SU-DHL-6 (cell line): ENCODE data around the gene RAP1A.
"Not testable (repeated sequence)": the region's sequence is repeated elsewhere in the genome, so short reads cannot be mapped to it uniquely, and the experiment has no call there.

Experiments used
- H2AFZ ChIP-seq: fragments of 200-600 bp; sonication (generic); 2 replicates; pipeline ENCODE4 v1.6.1; 2014; ENCODE audit warnings: low read depth, mild to moderate bottlenecking, moderate library complexity, mixed read lengths, antibody characterized with exemption, low read length; ENCODE audit not compliant: severe bottlenecking
- H3F3A ChIP-seq: fragments of 200-600 bp; shearing (Covaris generic); 2 replicates; pipeline ENCODE4 v1.6.0; 2016; ENCODE audit warnings: antibody characterized with exemption, mild to moderate bottlenecking; ENCODE audit not compliant: insufficient read depth
- H3K27ac ChIP-seq: fragments of 200-600 bp; sonication (generic); 2 replicates; pipeline ENCODE4 v1.5.1; 2016; ENCODE audit warnings: low read depth, mild to moderate bottlenecking, low read length, moderate library complexity, mixed read lengths
- H3K27me3 ChIP-seq: fragments of 200-600 bp; sonication (generic), shearing (Covaris generic); 2 replicates; pipeline ENCODE4 v1.6.0; 2014; ENCODE audit warnings: mild to moderate bottlenecking, low read length
- H3K36me3 ChIP-seq: fragments of 200-600 bp; sonication (generic); 2 replicates; pipeline ENCODE4 v1.6.1; 2014; ENCODE audit warnings: mild to moderate bottlenecking, low read length, mixed read lengths
- H3K4me2 ChIP-seq: fragments of 300-600, 200-600 bp; shearing (Covaris generic), sonication (generic); 2 replicates; pipeline ENCODE4 v1.6.0; 2014; ENCODE audit warnings: low read length, low read depth, mild to moderate bottlenecking; ENCODE audit not compliant: poor library complexity, severe bottlenecking
- H3K4me3 ChIP-seq: fragments of 200-600 bp; sonication (generic); 2 replicates; pipeline ENCODE4 v1.5.1; 2014; ENCODE audit warnings: antibody characterized with exemption, low read length, mild to moderate bottlenecking, mixed read lengths; ENCODE audit not compliant: insufficient read depth, poor library complexity, severe bottlenecking
- H3K79me2 ChIP-seq: fragments of 200-600 bp; sonication (generic); 2 replicates; pipeline ENCODE4 v1.6.1; 2014; ENCODE audit warnings: mild to moderate bottlenecking, low read length, moderate library complexity; ENCODE audit not compliant: insufficient read depth
- H3K9ac ChIP-seq: fragments of 200-600 bp; sonication (generic); 2 replicates; pipeline ENCODE4 v1.7.0; 2014; ENCODE audit warnings: mild to moderate bottlenecking, low read length
- H3K9me2 ChIP-seq: fragments of 200-600 bp; sonication (generic); replicated peaks from 2 replicates; pipeline ENCODE4 v1.6.1; 2014; ENCODE audit warnings: low read length; ENCODE audit not compliant: insufficient read depth
- H3K9me3 ChIP-seq: fragments of 200-600 bp; sonication (generic); 2 replicates; pipeline ENCODE4 v1.6.1; 2014; ENCODE audit warnings: low read length, mixed read lengths; ENCODE audit not compliant: insufficient read depth
- H4K20me1 ChIP-seq: fragments of 200-600 bp; sonication (generic); 2 replicates; pipeline ENCODE4 v1.6.1; 2014; ENCODE audit warnings: low read depth, mild to moderate bottlenecking, antibody characterized with exemption, low read length, moderate library complexity, mixed read lengths
- EZH2phosphoT487 ChIP-seq: fragments of 200-600 bp; sonication (generic), shearing (Covaris generic); conservative IDR thresholded peaks from 2 replicates; pipeline ENCODE4 v1.6.1; 2018; ENCODE audit warnings: mild to moderate bottlenecking, antibody characterized with exemption, low read length, moderate library complexity, mixed read lengths
- TF ChIP-seq, protein P1 (sequence below): fragments of 200-600 bp; sonication (generic); IDR thresholded peaks from one replicate; pipeline ENCODE4 v1.5.1; 2017; ENCODE audit warnings: antibody characterized with exemption, mild to moderate bottlenecking, low read length, moderate library complexity; ENCODE audit not compliant: insufficient read depth, poor library complexity, severe bottlenecking

The RAP1A gene

DNA sequence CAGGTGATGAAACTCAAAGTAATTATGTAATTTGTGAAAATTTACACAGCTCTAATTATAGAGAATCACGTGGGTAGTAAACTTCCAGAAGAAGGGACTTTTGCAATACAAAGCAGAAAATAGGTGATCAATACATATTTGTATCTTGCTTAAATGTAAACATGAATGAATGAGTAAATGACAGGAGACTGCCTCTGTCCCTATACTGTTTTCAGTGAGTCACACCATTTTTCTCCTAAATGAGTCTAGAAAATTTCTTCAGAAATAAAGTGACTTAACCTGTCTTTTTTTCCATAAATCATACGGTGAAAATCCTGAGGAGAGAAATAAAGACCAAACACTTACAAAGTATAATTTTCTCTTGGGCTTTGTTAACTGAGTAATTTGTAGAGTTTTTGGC is 11.9 kb downstream of the RAP1A start:
- H3K79me2 ChIP-seq, result peaks cover 99% of the 10 kb centered on the region
- H3K9ac ChIP-seq, result no peak overlapping the region
- no peak overlapping the region for H3K27ac ChIP-seq
- no peaks in the 10 kb centered on the region for H3K9me3 ChIP-seq
- H3K4me2 ChIP-seq, result no peak overlapping the region
- peaks cover 14% of the 10 kb centered on the region; the same call in 1 of the 2 replicates for H3F3A ChIP-seq
- TF ChIP-seq, protein P1, sequence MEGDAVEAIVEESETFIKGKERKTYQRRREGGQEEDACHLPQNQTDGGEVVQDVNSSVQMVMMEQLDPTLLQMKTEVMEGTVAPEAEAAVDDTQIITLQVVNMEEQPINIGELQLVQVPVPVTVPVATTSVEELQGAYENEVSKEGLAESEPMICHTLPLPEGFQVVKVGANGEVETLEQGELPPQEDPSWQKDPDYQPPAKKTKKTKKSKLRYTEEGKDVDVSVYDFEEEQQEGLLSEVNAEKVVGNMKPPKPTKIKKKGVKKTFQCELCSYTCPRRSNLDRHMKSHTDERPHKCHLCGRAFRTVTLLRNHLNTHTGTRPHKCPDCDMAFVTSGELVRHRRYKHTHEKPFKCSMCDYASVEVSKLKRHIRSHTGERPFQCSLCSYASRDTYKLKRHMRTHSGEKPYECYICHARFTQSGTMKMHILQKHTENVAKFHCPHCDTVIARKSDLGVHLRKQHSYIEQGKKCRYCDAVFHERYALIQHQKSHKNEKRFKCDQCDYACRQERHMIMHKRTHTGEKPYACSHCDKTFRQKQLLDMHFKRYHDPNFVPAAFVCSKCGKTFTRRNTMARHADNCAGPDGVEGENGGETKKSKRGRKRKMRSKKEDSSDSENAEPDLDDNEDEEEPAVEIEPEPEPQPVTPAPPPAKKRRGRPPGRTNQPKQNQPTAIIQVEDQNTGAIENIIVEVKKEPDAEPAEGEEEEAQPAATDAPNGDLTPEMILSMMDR, result no peak
- TF ChIP-seq EZH2phosphoT487, result no peak
- H3K4me3 ChIP-seq, result no peak overlapping the region
- no peak overlapping the region for H2AFZ ChIP-seq
- H4K20me1 ChIP-seq, result peaks cover 28% of the 10 kb centered on the region; the same call in 1 of the 2 replicates
- peaks cover 11% of the 10 kb centered on the region; the same call in 1 of the 2 replicates for H3K36me3 ChIP-seq
- H3K27me3 ChIP-seq, result no peaks in the 10 kb centered on the region
- H3K9me2 ChIP-seq, result no peaks in the 10 kb centered on the region

GRCh38 chr1:111632771-111633170 is 13.2 kb downstream of the RAP1A start:
- H3K9me3 ChIP-seq, H3K4me2 ChIP-seq, H3K27ac ChIP-seq, H3K9me2 ChIP-seq, H3K27me3 ChIP-seq, H3K4me3 ChIP-seq, H3K9ac ChIP-seq, H2AFZ ChIP-seq: not testable (repeated sequence)
- peaks cover 32% of the 10 kb centered on the region; the same call in 1 of the 2 replicates for H4K20me1 ChIP-seq
- H3K79me2 ChIP-seq, result peaks cover 99% of the 10 kb centered on the region
- peaks cover 14% of the 10 kb centered on the region; the same call in 1 of the 2 replicates for H3F3A ChIP-seq
- H3K36me3 ChIP-seq, result peaks cover 11% of the 10 kb centered on the region; the same call in 1 of the 2 replicates

DNA sequence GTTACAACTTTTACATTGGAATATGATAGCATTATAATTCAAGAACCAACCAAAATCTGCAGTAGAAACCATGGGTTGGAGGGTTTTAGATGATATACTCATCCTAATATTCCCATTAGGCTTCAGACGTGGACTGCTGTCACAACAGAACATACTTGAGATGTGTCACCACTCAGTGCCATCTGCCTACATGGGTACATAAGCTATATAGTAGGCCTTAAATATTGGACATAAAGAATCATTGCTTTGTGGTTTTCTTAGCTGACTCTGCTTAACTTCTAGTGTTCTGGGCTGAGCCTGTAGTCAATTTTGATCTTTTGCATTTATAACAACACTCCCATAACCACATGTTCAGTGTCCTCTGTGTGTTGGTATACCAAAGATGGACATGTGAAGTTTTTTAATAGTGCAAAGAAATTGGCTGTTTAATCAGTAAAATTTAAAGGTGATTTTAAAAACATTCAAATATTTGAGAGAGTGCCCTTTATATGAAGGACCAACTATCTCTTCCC is 14.2 kb downstream of the RAP1A start:
- H3K79me2 ChIP-seq, result peaks cover 99% of the 10 kb centered on the region
- H3K27me3 ChIP-seq, result no peaks in the 10 kb centered on the region
- peaks cover 11% of the 10 kb centered on the region; the same call in 1 of the 2 replicates for H3K36me3 ChIP-seq

More for the DNA sequence above, 14.2 kb downstream of the RAP1A start:
- TF ChIP-seq EZH2phosphoT487, result no peak
- TF ChIP-seq, protein P1, result no peak
- no peak overlapping the region for H3K9ac ChIP-seq
- peaks cover 14% of the 10 kb centered on the region; the same call in 1 of the 2 replicates for H3F3A ChIP-seq
- H3K9me3 ChIP-seq, result no peaks in the 10 kb centered on the region
- peaks cover 32% of the 10 kb centered on the region; the same call in 1 of the 2 replicates for H4K20me1 ChIP-seq
- no peak overlapping the region for H2AFZ ChIP-seq
- no peak overlapping the region for H3K4me3 ChIP-seq
- no peak overlapping the region for H3K4me2 ChIP-seq
- H3K27ac ChIP-seq, result no peak overlapping the region
- H3K9me2 ChIP-seq, result no peaks in the 10 kb centered on the region
